GM23338 (cell line): Measurements from ENCODE around the gene PXDN. TPM values are rescaled to one million over a fixed set of nuclear protein-coding genes. Genes with fewer than 3 reads are reported as not detected.

Experiments used
- ATAC-seq: fragments of 200-7000 bp; cut with Tn5 transposase; 3 replicates; pipeline ENCODE4 v1.9.1; 2020
- DNase-seq: peaks from one replicate; pipeline ENCODE4 v3.0.0-alpha.2; 2015; ENCODE audit warnings: low spot score
- H2AFZ ChIP-seq: fragments of 200-600 bp; sonication (generic); 2 replicates; pipeline ENCODE4 v1.8.0; 2016; ENCODE audit warnings: antibody characterized with exemption, mild to moderate bottlenecking, moderate library complexity
- H3F3A ChIP-seq: fragments of 200-600 bp; sonication (generic); replicated peaks from 2 replicates; pipeline ENCODE4 v1.8.0; 2017; ENCODE audit warnings: antibody characterized with exemption, mixed run types, low read depth
- H3K27ac ChIP-seq: fragments of 200-600 bp; sonication (generic); 2 replicates; pipeline ENCODE4 v1.6.1; 2016; ENCODE audit warnings: low read depth
- H3K27me3 ChIP-seq: fragments of 200-600 bp; sonication (generic); 2 replicates; pipeline ENCODE4 v1.8.0; 2016; ENCODE audit warnings: mild to moderate bottlenecking, mixed run types, moderate library complexity; ENCODE audit not compliant: insufficient read depth
- H3K36me3 ChIP-seq: fragments of 200-600 bp; sonication (generic); 2 replicates; pipeline ENCODE4 v1.8.0; 2016; ENCODE audit warnings: mild to moderate bottlenecking; ENCODE audit not compliant: insufficient read depth
- H3K4me1 ChIP-seq: fragments of 200-600 bp; sonication (generic); 2 replicates; pipeline ENCODE4 v1.8.0; 2016; ENCODE audit warnings: mild to moderate bottlenecking, moderate library complexity; ENCODE audit not compliant: insufficient read depth
- H3K4me2 ChIP-seq: fragments of 200-600 bp; sonication (generic); 2 replicates; pipeline ENCODE4 v1.7.1; 2017; ENCODE audit warnings: mixed run types
- H3K4me3 ChIP-seq: fragments of 200-600 bp; sonication (generic); 2 replicates; pipeline ENCODE4 v1.6.1; 2016; ENCODE audit warnings: mixed run types
- H3K79me2 ChIP-seq: fragments of 200-600 bp; sonication (generic); replicated peaks from 2 replicates; pipeline ENCODE4 v1.8.0; 2017; ENCODE audit warnings: mild to moderate bottlenecking; ENCODE audit not compliant: insufficient read depth
- H3K9me2 ChIP-seq: fragments of 200-600 bp; sonication (generic); 2 replicates; pipeline ENCODE4 v1.8.0; 2017; ENCODE audit not compliant: insufficient read depth
- H4K20me1 ChIP-seq: fragments of 200-600 bp; sonication (generic); replicated peaks from 2 replicates; pipeline ENCODE4 v1.8.0; 2017; ENCODE audit warnings: mild to moderate bottlenecking; ENCODE audit not compliant: insufficient read depth
- H3K27ac Mint-ChIP-seq: 2 replicates; pipeline ENCODE4 v1.8.0; 2020; ENCODE audit warnings: inconsistent platforms, mild to moderate bottlenecking, moderate library complexity, mixed read lengths
- H3K27me3 Mint-ChIP-seq: 3 replicates; pipeline ENCODE4 v1.8.0; 2022; ENCODE audit warnings: low read depth, mild to moderate bottlenecking, moderate library complexity, mixed read lengths, inconsistent platforms; ENCODE audit not compliant: insufficient read depth, poor library complexity
- H3K36me3 Mint-ChIP-seq: 3 replicates; pipeline ENCODE4 v1.8.0; 2021; ENCODE audit warnings: low read depth, mild to moderate bottlenecking, inconsistent platforms, moderate library complexity, mixed read lengths
- H3K4me1 Mint-ChIP-seq: 3 replicates; pipeline ENCODE4 v1.8.0; 2020; ENCODE audit warnings: mild to moderate bottlenecking, inconsistent platforms, mixed read lengths
- H3K4me3 Mint-ChIP-seq: 3 replicates; pipeline ENCODE4 v1.8.0; 2021; ENCODE audit warnings: moderate library complexity, mild to moderate bottlenecking, inconsistent platforms, mixed read lengths
- H3K9me3 Mint-ChIP-seq: 3 replicates; pipeline ENCODE4 v1.8.0; 2020; ENCODE audit warnings: moderate library complexity, mild to moderate bottlenecking, inconsistent platforms, mixed read lengths
- EZH2 ChIP-seq: fragments of 200-600 bp; sonication (generic); IDR thresholded peaks from one replicate; pipeline ENCODE4 v1.8.0; 2017; ENCODE audit warnings: antibody characterized with exemption, mild to moderate bottlenecking, low read depth; ENCODE audit not compliant: unreplicated experiment
- EZH2phosphoT487 ChIP-seq: fragments of 200-600 bp; sonication (generic); IDR thresholded peaks from one replicate; pipeline ENCODE4 v1.8.1; 2018; ENCODE audit warnings: antibody characterized with exemption; ENCODE audit not compliant: unreplicated experiment
- JUNB ChIP-seq: IDR thresholded peaks from one replicate; pipeline ENCODE4 v1.6.1; 2016; ENCODE audit warnings: antibody characterized with exemption; ENCODE audit not compliant: unreplicated experiment
- POLR2AphosphoS5 ChIP-seq: IDR thresholded peaks from 2 replicates; pipeline ENCODE4 v1.6.1; 2016; ENCODE audit warnings: antibody characterized with exemption, low read depth
- STAT1 ChIP-seq: IDR thresholded peaks from one replicate; pipeline ENCODE4 v1.6.1; 2016; ENCODE audit warnings: antibody characterized with exemption; ENCODE audit not compliant: unreplicated experiment
- ZNF114 ChIP-seq: fragments of 250-450 bp; sonication (Bioruptor Pico); IDR thresholded peaks from 2 replicates; pipeline ENCODE4 v1.5.0; 2020; ENCODE audit warnings: mild to moderate bottlenecking, moderate library complexity
- polyA plus RNA-seq: library from polyadenylated mRNA; unstranded; fragments of >200 nt; fragmentation: Nextera tagmentation; extraction: Ambion mirVana; gene quantifications from 2 replicates; pipeline ENCODE4 v1.2.1, GENCODE V29; 2016
- total RNA-seq: library from RNA; depleted of rRNA; stranded (reverse); fragments of >200 nt; shearing (Covaris generic); gene quantifications from 2 replicates; pipeline ENCODE4 v1.2.3, GENCODE V29; 2014
- TF ChIP-seq, protein P1 (sequence below): fragments of 250-450 bp; sonication (Bioruptor Pico); IDR thresholded peaks from 2 replicates; pipeline ENCODE4 v1.5.0; 2020; ENCODE audit warnings: mild to moderate bottlenecking, moderate library complexity
- TF ChIP-seq, protein P2 (sequence below), 2 experiments: fragments of 200-600 bp in 1 of 2; sonication (generic) in 1 of 2; conservative IDR thresholded peaks; 2 replicates each; pipeline versions ENCODE4 v1.5.1 to v1.6.1; 2016 to 2017; ENCODE audit warnings: antibody characterized with exemption in 2 of 2, low read depth in 2 of 2, mild to moderate bottlenecking in 2 of 2, moderate library complexity in 1 of 2
- TF ChIP-seq, protein P3 (sequence below): IDR thresholded peaks from one replicate; pipeline ENCODE4 v1.6.1; 2018; ENCODE audit warnings: antibody characterized with exemption; ENCODE audit not compliant: unreplicated experiment

Gene PXDN
- total and polyA plus RNA-seq, 2 experiments from 2014 or later = 42.2 to 225 TPM

DNA sequence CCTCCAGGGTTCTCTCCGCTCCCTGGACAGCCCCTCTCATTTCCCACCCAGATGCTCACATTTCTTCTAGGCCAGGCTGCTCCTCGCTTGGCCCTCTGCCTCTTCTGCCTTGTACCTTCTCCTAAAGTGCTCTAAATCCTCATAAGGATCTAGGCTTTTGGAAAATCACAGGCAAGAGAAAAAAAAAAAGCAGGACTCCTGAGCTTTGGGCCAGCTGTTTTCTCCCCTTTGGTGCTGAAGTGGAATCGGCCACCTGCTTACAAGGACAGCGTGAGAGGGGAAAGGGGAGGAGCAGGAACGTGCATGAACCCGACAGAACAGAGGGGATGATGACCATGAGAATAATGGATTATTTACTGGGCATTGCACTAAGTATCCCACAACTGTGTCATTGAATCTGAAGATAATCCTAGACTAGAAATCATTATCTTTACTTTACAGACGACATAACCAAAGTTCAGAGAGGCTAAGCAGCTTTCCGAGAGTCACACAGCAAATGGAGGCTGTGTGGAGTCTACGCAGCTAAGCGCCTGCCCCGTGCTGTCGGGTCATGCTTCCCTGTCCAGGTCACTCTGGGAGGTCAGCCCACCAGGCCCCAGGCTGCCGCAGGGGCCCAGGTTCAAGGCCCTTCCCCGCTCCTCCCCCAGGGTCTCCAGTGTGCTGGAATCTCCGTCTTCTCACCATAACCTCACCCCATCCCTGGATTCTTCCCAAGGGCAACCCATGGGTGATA, 141.9 kb downstream of the PXDN start:
- Histone ChIP-seq H3K36me3 (no peaks in the 10 kb centered on the region), H3K9me2 (no peaks in the 10 kb centered on the region), H3F3A (peaks cover 15% of the 10 kb centered on the region; the same call in 1 of the 2 replicates), H4K20me1 (no peaks in the 10 kb centered on the region), H2AFZ (no peak overlapping the region), H3K79me2 (no peaks in the 10 kb centered on the region), H3K4me2 (no peak overlapping the region), H3K27me3 (no peaks in the 10 kb centered on the region), H3K4me1 (peaks cover 13% of the 10 kb centered on the region), H3K4me3 (no peak overlapping the region), H3K27ac (no peak overlapping the region)
- Mint-ChIP-seq H3K27me3 (peaks cover 5% of the 10 kb centered on the region), H3K27ac (no peak overlapping the region), H3K4me1 (peaks cover 2% of the 10 kb centered on the region; the same call in 2 of the 3 replicates), H3K9me3 (no peaks in the 10 kb centered on the region), H3K4me3 (no peak overlapping the region), H3K36me3 (peaks cover 3% of the 10 kb centered on the region; the same call in 1 of the 3 replicates)
- DNase-seq (no peak), ATAC-seq (no peak)
- TF ChIP-seq STAT1 (no peak), POLR2AphosphoS5 (no peak), EZH2 (no peak), EZH2phosphoT487 (no peak), JUNB (no peak), ZNF114 (CRISPR knock-in tag) (no peak)
- TF ChIP-seq, protein P1, sequence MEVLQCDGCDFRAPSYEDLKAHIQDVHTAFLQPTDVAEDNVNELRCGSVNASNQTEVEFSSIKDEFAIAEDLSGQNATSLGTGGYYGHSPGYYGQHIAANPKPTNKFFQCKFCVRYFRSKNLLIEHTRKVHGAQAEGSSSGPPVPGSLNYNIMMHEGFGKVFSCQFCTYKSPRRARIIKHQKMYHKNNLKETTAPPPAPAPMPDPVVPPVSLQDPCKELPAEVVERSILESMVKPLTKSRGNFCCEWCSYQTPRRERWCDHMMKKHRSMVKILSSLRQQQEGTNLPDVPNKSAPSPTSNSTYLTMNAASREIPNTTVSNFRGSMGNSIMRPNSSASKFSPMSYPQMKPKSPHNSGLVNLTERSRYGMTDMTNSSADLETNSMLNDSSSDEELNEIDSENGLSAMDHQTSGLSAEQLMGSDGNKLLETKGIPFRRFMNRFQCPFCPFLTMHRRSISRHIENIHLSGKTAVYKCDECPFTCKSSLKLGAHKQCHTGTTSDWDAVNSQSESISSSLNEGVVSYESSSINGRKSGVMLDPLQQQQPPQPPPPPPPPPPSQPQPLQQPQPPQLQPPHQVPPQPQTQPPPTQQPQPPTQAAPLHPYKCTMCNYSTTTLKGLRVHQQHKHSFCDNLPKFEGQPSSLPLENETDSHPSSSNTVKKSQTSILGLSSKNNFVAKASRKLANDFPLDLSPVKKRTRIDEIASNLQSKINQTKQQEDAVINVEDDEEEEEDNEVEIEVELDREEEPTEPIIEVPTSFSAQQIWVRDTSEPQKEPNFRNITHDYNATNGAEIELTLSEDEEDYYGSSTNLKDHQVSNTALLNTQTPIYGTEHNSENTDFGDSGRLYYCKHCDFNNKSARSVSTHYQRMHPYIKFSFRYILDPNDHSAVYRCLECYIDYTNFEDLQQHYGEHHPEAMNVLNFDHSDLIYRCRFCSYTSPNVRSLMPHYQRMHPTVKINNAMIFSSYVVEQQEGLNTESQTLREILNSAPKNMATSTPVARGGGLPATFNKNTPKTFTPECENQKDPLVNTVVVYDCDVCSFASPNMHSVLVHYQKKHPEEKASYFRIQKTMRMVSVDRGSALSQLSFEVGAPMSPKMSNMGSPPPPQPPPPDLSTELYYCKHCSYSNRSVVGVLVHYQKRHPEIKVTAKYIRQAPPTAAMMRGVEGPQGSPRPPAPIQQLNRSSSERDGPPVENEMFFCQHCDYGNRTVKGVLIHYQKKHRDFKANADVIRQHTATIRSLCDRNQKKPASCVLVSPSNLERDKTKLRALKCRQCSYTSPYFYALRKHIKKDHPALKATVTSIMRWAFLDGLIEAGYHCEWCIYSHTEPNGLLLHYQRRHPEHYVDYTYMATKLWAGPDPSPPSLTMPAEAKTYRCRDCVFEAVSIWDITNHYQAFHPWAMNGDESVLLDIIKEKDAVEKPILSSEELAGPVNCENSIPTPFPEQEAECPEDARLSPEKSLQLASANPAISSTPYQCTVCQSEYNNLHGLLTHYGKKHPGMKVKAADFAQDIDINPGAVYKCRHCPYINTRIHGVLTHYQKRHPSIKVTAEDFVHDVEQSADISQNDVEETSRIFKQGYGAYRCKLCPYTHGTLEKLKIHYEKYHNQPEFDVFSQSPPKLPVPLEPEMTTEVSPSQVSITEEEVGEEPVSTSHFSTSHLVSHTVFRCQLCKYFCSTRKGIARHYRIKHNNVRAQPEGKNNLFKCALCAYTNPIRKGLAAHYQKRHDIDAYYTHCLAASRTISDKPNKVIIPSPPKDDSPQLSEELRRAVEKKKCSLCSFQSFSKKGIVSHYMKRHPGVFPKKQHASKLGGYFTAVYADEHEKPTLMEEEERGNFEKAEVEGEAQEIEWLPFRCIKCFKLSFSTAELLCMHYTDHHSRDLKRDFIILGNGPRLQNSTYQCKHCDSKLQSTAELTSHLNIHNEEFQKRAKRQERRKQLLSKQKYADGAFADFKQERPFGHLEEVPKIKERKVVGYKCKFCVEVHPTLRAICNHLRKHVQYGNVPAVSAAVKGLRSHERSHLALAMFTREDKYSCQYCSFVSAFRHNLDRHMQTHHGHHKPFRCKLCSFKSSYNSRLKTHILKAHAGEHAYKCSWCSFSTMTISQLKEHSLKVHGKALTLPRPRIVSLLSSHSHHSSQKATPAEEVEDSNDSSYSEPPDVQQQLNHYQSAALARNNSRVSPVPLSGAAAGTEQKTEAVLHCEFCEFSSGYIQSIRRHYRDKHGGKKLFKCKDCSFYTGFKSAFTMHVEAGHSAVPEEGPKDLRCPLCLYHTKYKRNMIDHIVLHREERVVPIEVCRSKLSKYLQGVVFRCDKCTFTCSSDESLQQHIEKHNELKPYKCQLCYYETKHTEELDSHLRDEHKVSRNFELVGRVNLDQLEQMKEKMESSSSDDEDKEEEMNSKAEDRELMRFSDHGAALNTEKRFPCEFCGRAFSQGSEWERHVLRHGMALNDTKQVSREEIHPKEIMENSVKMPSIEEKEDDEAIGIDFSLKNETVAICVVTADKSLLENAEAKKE (CRISPR knock-in tag) = no peak
- TF ChIP-seq, protein P2, sequence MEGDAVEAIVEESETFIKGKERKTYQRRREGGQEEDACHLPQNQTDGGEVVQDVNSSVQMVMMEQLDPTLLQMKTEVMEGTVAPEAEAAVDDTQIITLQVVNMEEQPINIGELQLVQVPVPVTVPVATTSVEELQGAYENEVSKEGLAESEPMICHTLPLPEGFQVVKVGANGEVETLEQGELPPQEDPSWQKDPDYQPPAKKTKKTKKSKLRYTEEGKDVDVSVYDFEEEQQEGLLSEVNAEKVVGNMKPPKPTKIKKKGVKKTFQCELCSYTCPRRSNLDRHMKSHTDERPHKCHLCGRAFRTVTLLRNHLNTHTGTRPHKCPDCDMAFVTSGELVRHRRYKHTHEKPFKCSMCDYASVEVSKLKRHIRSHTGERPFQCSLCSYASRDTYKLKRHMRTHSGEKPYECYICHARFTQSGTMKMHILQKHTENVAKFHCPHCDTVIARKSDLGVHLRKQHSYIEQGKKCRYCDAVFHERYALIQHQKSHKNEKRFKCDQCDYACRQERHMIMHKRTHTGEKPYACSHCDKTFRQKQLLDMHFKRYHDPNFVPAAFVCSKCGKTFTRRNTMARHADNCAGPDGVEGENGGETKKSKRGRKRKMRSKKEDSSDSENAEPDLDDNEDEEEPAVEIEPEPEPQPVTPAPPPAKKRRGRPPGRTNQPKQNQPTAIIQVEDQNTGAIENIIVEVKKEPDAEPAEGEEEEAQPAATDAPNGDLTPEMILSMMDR (conservative IDR thresholded peaks at IDR 0.05; ENCODE audit: low read depth in 2 of 2) = no peak
- TF ChIP-seq, protein P3, sequence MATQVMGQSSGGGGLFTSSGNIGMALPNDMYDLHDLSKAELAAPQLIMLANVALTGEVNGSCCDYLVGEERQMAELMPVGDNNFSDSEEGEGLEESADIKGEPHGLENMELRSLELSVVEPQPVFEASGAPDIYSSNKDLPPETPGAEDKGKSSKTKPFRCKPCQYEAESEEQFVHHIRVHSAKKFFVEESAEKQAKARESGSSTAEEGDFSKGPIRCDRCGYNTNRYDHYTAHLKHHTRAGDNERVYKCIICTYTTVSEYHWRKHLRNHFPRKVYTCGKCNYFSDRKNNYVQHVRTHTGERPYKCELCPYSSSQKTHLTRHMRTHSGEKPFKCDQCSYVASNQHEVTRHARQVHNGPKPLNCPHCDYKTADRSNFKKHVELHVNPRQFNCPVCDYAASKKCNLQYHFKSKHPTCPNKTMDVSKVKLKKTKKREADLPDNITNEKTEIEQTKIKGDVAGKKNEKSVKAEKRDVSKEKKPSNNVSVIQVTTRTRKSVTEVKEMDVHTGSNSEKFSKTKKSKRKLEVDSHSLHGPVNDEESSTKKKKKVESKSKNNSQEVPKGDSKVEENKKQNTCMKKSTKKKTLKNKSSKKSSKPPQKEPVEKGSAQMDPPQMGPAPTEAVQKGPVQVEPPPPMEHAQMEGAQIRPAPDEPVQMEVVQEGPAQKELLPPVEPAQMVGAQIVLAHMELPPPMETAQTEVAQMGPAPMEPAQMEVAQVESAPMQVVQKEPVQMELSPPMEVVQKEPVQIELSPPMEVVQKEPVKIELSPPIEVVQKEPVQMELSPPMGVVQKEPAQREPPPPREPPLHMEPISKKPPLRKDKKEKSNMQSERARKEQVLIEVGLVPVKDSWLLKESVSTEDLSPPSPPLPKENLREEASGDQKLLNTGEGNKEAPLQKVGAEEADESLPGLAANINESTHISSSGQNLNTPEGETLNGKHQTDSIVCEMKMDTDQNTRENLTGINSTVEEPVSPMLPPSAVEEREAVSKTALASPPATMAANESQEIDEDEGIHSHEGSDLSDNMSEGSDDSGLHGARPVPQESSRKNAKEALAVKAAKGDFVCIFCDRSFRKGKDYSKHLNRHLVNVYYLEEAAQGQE = no peak
